ENCODE measurements around the gene RPRML. TPM values are rescaled to one million over a fixed set of nuclear protein-coding genes. Genes with fewer than 3 reads are reported as not detected.

RPRML gene
- total RNA-seq, 1 experiment from 2014 or later = not detected

DNA sequence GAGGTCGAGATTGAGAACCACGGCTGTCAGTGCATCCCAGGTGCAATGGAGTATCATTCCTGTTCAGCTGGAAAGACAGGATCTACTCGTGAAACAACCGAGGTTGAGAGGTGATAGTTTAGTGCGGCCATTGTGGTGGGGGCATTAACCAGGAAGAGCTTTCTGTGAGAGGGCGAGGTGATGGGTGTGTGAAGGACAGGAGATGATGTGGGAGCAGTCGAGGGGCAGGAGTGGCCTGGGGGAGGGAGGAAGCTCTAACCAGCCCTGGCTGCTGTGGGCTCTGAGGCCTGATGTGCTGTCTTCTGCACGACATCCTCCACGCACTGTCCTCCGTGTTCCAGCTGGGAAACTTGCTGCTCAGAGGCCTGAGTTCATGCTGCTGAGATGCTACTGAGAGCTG, 34.1 kb downstream of the RPRML start:
- no peak for DNase-seq (ENCODE audit: low read depth)

DNA sequence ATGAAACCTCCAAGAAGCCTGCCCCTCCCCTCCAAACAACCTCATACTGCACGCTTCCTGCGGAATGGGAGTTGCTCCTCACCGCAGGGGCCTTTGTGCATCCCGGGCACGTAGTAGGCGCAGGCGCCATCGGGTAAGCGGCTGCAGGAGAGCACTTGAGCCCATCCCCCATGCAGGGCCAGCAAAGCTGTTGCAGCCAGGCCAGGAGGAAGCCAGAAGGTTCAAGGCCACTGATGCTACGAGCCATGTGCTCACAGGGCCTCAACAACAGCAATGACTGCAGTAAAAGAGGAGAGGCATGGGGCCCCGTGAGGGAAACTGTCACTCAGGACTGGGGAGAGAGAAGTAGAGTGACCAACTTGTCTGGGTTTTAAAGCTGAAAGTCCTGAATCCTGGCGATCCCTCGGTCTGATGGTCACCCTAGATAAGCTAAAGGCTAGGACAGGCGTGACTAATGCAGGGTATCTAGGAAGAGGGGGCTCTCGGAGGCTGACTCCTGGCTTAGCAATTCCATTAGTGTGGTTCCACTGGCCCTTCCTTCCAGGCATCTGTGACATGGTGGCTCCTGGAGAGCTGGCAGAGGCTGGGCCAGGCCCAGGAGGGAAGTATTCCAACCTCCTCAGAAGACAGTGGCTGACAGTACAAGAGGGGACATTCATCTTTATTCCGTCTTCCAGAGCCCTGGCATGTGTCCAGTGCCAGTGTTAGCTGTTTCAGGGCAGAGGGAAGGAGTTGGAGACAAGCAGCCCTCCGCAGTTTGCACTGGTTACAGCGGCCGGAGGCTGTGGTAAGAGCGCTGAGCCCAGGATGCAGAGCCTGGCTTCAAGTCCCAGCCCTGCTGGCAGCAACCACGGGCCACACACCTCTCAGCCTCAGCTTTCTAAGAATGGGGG, 35.3 kb downstream of the RPRML start:
- peak; percentile 90 for DNase-seq (ENCODE audit: low read depth)

DNA sequence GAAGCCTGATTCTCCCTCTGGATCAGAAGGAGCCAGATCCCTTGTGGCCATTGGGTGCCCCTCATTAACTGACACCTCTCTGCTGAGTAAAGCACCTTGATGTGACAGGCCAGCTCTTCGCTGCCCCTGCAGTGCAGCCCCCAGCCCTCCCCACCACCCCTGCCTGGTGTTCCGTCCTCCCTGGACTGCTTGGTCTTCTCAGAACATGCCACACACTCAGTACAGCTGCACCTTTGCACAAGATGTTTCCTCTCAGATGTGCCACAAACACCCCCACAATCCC, 35.9 kb downstream of the RPRML start:
- DNase-seq (ENCODE audit: low read depth) = no peak

DNA sequence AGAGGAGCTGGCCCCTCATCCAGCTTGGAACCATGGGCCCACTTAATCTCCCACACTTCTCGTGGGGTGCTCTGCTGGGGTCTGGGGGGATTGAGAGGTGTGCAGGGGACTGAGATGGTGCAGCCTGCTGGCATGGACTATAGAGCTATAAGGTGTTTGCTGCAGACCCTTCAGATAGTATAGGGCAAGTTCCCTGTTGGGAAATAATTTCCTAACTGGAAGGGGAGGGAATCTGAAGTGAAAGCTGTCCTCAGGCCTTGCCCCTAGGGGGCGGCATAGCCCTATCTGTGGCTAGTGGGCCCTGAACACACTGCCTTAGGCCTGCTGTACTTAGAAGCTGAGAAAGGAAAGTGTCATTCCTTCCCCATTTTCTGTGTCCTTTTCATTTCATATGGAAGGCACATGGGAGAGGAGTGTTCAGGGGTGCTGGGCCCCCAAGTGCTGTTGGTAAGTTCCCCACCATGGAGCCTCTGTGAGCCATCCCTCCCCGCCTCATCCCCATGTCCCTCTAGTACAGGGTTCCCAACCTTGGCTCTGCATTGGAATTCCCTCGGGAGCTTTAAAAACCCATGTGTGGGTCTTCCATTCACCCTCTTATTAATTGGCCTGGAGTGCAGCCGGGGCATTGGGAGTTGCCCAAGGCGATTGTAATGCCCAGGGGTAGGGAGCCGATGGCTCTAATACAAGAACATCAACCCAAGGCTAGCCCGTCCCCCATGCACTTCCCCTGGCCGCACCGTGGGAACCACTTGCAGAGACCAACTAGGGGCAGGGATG, 36.4 kb downstream of the RPRML start:
- peak; percentile 72 for DNase-seq (ENCODE audit: low read depth)

DNA sequence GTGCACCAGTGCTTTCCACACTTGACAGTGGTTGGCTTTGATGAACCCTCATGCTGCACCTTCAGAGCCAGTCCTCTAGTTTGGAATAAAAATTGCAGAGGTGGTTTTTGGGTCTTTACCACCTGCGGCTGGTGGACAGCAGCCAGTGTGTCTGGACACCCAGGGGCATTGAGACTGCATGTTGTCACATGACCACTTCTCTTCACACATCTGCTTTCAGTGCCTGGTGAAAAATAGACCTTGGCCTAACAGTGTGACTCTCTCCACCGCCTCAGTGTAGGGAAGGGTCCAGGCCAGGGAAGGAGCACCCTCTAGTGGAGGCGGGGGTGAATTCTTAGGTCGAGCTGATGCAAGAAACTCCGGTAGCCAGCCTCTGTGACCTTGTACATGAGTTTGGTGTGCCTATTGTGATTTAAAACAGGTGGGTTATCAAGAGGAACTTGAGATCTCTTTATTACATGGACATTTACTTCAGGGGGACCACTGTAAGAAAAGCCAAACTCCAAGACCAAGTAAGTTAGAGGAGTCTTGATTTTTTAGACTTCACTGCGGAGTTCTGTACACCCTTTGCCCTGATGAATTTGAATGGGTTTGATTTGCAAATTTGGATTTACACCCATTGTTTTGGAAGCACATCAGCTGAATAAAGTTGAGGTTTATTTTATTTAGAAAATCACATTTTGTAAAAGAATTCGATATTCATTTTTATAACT, 38.2 kb downstream of the RPRML start:
- DNase-seq (ENCODE audit: low read depth) = peak; percentile 70

DNA sequence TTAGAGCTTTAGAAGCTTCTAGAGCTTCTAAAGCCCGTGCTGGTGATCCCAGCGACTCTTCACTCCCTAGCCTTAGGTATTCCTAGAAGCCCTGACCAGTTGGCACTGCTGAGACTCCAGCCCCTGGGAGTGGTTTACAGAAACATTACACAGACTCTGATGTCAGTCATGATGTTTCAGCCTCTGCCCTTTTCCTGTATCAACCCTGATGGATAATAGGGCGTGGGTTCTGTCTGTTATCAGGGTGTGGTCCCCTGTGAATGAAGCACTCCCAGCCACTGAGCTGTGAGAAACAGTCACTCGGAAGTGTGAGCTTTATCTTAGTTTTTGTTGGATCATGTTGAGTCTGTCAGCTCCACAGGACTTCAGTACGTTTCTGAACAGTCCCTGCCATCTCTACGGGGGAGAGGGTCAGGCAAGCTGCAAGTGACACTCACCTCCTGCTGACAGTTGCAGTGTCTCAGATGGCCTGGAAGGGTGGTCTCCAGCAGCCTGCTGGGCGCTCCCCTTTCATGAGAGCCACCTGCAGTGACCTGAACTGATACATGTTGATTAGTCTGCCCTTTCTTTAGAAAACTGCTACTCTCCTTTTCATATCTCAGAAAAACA, 43.3 kb downstream of the RPRML start:
- DNase-seq (ENCODE audit: low read depth) = no peak

DNA sequence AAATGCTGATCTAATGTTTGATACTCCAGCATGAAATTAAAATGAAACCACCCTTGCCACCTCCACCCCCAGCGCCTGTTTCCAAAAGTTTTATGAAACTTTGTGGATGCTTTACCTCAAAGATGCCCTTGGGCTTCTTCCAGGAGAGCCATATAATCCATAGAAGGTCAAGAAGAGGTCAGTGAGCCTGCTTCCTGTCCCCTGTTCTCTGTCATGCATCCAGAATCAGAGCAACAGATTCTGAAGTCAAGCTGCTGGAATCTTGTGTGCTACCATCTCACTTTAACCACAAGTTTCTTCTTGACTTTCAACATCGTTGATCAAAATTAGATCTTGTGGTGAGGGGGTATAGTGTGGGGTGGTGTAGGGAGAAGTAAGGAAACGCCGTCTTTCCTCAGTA, 47.5 kb downstream of the RPRML start:
- peak; percentile 64 for DNase-seq (ENCODE audit: low read depth)

DNA sequence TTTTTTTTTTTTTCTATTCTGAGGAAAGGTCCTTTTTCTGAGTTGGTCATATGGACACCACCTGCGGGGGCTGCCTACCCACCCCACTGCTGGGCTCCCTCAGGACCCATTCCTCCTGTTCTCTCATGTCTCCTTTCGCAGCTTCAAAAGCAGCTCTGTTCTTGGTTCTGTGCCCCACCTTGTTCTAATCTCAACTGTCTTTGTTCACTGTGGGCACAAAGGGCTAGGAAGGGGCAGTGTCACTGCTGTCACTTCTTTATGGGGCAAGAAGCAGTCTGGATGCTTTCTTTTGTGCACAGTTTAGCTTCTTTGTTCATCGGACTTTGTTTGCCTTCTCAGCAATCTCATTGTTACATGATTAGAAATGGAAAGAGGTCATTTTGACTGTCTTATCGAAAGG, 49.0 kb downstream of the RPRML start:
- no peak for DNase-seq (ENCODE audit: low read depth)

DNA sequence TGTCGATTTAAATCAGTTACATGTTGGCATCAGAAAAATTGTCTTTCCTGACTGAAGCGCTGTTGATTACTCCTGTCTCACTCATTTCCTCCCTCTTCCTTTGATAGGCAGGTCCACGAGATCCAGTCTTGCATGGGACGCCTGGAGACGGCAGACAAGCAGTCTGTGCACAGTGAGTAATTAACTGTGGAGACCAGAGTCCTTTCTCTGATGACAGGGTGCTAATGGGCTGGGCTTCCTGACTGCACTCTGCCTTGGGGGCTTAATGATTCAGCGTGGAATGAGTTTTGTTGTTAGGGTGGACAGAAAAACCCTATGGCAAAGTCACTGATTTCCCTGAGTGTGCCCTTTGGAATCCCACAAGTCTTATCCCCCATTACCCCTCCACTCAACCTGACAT, 49.6 kb downstream of the RPRML start:
- DNase-seq (ENCODE audit: low read depth) = peak; percentile 97

DNA sequence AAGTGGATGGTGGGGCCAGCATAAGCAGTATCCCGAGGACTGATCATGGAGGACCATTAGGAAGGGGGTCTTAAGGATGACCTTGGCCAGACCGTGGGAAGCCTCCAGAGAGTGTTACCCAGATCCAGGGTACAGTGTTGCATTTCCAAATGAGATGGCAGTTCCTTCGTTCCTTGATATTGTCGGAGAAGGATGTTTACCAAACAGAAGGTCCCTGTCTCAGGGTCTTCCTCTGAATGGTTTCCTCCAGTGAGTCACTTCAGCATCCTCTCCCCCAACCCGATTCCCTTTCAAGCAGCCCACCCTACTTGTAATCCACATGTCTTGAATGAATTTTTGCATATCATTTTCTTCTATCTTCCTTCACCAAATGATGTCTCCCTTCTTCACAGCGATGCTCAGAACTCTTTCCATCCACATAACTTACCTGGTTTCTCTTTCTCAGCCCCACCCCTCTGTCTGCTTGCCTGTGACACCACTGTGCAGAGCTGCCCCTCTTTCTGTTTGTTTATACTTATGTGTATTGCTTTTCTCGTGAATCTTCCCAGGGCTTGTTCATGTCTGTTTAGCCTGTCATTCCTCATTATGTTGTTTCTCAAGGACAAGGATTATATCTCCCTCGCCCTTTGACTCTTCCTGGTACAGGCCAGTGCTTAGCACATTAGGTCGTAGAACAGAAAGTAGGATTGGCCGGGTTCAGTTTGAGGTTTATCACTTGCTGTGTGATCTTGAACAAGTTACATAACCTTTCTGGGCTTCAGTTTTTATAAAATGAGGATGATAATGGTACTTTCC, 50.4 kb downstream of the RPRML start:
- DNase-seq (ENCODE audit: low read depth) = peak; percentile 25

Other genes with a start within 250 kb of the RPRML start
- 5.0 and 5.3 TPM in 2 replicates for gene WNT3, start 160.6 kb downstream of the RPRML start, total RNA-seq (2014; rRNA removed; shearing (Covaris generic))
- not detected in 2 replicates for gene WNT9B, start 127.7 kb downstream of the RPRML start, total RNA-seq (2014; rRNA removed; shearing (Covaris generic))
- gene GOSR2, start 56.1 kb downstream of the RPRML start, total RNA-seq (2014; rRNA removed; shearing (Covaris generic)) = 41.9 and 56.5 TPM in 2 replicates
- gene CDC27, start 210.0 kb upstream of the RPRML start, total RNA-seq (2014; rRNA removed; shearing (Covaris generic)) = 68.1 and 90.9 TPM in 2 replicates
- not detected in 2 replicates for gene MYL4, start 230.1 kb upstream of the RPRML start, total RNA-seq (2014; rRNA removed; shearing (Covaris generic))